GM19099 (cell line): ENCODE measurements around the gene SH2D5.

ENCODE experiments used
- POLR2A ChIP-seq: IDR thresholded peaks from 3 replicates; pipeline ENCODE4 v1.6.1; 2011; ENCODE audit warnings: low read depth; ENCODE audit not compliant: insufficient read length; ENCODE audit errors: extremely low read depth

SH2D5 gene

DNA sequence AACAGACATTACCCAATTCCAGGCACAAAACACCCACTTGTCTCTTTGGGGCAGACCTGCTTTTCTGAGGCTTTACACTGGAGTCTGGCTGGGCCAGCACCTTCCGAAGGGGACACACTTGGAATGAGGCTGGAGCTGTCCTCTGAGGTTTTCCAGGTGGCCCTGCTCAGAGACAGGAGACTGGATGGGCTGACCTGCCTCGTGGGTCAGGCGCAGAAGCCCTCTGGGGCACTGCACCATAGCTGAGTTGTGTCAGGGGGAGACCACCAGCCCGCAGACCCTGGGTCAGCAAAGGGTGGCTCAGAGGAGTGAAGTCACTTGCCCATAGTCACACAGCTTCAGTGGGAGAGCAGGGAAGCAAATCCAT lies 1.8 kb downstream of the SH2D5 start:
- TF ChIP-seq POLR2A = no peak

DNA sequence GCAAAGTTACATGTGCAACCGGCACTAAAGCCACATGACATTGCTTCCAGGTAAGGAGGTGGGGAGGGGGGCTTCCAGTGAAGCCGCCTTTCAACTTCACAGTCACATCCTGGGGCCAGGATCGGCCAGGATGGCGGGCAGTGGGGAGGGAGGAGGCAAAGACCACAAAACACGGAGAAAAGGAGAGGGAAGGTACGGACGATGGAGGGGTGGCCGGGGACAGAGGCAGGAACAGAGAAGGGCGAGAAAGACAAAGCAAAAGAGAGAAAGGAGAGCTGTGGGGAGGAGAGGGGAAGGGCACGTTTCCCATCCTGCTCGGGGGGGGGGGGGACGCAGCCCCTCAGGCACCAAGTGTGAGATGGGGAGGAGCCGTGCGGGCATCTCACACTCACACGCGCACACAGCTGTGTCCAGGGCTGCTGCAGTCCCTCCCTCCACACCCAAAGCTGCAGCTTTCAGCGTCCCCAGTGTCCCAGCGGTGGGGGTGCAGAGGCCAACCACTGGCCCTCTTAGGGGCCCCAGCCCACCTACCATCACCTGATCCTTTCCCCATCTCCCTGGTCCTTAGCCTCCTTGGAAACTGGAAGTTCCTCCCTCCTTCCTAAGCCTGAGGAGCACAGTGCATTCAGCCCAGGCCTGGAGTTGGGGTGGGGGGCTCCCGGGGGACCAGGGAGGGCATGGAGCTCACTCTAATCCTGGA lies 2.4 kb downstream of the SH2D5 start:
- TF ChIP-seq POLR2A = no peak

DNA sequence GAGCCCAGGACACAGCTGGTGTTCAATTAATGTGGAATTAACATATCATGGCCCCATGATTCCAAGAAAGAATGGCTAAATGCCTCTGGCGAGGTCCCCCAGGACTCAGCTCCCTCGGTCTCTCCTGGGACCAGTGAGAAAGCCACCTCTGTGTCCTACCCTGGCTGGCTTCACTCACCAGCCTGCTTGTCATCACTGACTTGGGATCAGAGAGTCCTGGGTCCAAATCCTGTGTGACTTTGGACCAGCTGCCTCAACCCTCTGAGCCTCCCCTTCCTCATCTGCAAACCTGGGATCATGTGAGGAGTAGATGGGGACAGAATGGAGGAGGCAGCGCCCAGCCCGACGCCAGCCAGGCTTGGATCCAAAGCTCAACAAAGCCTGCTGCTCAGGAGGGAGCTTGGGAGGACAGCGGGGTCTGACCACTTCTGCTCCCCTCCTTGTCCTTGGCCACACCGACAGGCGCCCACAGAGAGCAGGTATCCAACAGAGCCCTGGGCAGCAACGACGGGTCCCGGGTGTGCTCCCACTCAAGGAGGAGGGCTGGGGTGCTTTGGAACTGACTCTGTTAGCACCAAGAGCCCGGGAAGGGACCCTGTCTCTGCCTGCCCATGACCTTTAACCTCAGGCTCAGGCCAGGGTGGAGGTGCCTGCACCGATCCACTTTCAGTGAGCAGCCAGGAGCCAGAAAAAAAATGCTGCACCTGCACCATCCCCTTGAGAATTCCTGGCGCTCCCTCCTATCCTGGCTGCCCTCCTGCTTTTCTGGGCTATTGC lies 3.2 kb downstream of the SH2D5 start:
- TF ChIP-seq POLR2A = no peak

DNA sequence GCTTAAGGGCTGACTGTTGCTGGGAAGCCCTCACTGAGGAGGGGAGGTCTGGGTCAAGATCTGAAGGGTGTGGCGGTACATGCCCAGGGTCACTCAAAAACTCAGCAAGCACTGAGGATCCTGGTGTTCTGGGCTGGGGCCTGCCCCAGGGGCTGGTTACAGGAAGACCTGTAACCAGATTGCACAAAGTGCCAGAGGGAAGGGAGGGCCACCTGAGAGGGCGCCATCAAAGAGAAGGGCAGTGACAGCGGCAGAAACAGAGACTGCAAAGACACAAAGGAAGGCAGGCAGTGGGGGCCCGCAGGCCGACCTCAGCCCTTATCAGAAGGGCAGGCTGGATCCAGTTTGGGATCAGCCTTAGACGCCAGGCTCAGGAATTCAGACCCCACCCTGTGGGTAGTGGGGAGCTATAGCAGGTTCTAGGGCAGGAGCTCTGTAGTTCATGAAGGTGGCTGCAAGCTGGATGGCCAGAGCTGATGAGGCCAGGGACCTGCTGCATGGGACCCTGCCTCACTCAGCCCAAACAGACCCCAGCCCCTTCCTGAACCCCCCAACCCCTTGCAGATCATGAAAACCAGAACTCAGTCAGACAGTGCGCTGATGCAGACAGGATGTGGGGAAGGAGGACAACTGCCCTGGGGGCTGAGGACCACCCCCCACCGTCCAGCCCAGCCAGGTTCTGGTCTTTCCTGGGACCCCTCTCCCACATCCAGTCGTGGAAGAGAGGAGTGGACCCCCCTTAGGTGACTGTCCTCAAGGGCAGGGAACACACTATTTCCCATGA lies 3.9 kb downstream of the SH2D5 start:
- no peak for TF ChIP-seq POLR2A

DNA sequence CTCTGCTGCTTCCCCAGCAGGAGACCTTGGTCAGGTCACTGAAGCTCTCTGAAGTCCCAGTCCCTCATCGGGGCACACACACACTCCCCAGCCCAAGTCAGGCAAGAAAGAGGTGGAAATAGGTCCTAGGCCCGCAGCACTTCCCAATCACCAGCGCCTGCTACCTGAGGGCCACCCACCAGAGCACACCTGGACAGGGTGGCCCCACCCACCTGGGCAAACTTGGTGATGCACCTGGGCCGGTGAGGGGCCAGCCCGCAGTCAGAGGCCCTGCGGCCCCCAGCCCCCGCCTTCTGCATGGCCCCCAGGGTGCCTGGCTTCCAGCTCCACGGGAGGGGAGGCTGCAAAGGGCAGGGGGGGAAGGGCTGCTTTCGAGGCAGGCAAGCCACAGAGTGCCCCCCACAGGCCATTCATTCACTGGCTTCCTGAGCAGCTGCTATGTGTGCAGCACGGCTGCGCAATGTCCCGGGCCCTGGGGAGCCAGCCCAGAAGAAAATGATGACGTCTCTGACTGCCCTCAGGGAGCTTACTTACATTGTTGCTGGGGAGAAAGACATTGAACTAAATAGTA lies 4.7 kb downstream of the SH2D5 start:
- TF ChIP-seq POLR2A = no peak

DNA sequence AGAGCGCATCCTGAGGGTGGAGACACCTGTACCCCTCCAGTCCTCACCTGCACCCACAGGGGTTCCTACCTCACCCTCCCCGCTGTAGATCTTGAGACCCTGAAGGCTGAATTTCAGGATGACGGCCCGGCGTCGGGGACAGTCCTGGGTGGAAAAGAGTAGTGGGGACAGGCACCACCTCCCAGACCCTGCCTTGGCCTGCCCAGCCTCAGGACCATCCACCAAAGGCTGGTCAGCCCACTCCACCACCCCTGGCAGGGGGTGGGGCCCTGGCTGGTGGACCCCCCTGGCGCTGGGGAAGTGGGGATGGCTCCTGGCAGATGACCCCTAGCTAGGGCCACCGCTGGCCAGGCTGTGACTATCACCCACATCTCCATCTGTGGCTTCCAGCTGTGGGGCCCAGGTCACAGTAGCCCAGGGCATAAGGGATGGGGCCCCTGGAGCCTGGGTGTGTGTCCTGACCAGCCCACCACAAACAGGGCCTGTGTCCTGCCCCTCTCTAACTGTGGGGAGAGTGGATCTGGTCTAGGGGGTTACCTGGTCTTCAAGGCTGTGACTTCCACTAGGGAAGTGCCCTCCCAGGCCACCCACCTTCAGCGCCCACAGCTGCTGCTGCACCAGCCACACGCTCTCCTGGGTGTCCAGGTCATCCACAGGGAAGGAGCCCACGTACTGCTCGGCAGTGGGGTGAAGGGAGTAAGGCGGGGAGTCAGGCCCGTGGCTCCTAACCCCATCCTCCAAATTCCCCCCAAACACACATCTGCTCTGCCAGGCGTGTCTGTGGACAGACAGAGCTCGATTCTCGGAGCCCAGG lies 5.4 kb downstream of the SH2D5 start:
- no peak for TF ChIP-seq POLR2A

DNA sequence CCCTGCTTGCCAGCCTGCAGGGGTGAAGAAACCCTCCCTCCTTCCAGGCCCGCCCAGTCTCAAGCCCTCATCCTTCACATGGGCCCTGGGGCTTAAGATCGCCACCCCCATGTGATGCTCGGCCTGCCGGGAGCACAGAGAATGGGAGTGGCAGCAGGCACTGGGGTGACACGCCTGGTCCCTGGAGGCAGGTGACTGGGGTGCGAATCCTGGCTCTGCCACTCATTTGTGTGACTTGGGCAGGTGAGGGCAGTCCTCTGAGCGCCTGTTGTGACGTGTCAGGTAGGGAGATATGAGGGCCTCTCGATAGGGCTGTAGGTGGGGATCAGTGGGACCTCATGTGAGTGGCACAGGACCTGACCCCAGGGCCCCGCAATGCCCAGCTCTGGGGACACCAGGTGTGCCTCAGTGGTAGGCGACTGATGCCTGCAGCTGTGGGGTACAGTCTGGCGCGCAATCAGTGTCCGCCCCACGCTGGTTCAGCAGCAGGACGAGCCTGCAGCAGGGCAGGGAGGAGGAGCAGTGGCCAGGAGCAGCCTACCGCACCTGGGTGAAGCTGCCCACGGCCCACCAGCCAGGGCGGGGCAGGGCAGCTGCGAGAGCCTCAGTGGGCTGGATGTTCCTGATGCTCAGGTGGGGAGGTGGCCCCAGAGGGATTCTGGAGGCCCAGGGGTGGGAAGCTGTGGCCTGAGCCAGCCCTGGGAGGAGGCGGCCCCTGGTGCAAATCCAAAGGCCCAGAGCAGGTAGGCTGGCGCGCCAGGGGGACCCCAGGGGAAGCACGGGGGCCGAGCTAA lies 6.2 kb downstream of the SH2D5 start:
- no peak for TF ChIP-seq POLR2A

DNA sequence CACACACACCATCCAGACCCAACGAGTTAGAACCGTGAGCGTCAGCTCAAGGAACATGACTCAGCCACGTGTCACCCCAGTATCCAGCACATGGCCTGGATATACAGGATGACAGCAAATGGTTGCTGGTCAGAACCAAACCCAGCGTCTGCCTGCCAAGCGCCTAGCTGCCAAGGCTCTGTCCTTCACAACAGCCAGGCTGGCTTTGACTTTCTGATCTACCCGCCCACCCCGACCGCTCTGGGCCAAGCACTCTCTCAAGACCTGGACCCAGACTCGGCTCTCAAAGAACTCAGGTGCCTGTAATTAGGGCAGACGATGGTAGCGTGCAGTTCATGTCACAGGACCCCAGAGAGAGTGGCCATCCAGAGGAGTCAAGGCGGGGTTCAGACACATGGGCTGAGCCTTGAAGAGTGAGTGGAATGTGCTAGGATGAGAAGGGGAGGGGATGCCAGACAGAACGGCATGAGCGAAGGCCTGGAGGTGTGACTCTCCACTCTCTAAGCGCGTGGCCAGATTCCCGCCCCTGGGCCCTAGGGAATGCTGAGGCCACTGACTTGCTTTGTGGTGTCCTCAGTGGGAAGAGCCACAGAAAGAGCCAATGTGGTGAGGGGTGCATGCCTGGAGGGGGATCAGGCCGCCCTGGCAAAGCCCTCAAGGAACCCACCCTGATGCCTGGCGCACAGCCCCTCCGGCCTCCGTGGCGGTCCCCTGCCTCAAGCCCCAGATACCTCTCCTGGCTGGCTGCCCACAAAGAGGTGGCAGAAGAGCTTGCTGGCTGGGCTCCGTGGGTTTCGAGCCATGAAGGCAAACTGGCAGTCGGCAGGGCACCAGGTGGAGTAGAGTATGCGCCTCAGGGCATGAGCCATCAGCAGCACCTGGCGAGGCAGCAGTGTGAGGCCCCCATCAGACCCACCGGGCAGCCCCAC lies 7.0 kb downstream of the SH2D5 start:
- no peak for TF ChIP-seq POLR2A

DNA sequence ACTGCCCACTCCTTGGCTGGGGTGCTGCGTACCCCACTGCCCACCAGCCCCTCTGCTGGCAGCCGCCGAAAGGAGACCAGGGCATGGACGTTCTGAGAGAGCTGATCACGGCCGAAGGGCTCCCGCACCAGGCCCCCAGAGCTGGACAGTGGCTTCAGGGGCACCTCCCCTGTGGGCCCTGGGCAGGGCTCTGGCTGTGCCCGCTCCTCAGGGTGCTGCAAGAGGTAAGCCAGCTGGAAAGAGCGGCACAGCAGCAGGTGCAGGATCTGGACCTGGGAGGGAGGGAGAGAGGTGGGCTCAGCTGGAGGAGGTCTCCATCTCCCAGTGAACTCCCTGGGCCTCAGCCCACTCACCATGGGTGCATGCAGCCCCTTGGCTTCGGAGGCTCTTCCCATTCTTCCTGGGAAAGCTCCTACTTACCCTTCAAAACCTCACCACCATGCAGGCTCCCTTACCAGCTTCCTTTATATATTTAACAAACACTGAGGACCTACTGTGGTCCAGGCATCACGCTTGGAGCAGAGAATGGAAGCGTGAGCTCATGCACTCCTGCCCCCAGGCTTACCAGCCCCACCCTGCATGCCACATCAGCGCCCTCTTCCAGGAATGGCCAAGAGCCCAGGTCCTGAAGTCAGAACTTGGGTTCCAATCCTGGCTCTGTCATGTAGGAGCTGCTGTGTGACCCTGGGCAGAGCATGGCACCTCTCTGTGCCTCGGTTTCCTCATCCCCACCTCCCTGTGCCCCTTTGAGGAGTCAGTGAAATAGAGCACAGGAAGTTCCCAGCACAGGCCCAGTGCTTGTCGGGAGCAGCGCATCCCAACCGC lies 7.9 kb downstream of the SH2D5 start:
- no peak for TF ChIP-seq POLR2A

DNA sequence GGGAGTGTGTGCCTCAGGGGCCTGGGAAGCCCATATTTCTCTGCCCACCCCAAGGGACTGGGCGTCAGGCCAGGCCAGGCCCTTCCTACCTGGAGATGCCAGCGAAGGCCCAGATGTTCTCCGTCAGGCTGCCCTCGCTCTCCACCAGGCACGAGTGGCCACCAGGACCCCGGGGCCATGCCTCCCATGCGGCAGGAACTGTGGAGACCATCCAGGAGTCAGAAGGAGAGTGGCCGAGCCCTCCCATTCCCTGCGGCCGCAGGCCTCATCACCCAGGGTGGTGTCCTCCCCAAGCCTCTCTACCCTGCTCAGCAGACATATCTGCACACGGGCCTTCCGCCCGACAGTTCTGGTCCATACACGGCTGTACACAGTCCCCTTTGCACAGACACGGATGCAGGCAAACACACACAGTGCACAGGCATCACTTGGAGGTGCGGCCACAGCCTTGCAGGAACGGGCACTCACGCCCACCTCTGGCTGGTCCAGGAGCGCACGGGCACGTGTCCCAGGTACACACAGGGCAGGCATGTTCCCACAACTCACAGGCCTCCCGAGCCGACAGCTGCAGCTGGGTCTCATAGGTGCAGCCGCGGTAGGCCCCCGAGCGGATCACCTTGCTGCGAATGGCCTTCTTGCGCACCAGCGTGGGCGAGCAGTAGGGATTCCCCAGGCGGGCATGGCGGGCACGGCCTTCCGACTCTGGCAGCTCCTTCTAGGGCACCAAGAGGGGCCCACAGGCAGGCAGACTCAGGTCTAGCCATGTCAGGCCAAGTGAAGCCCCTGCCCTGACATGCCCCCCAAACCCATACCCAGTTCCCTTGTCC lies 8.8 kb downstream of the SH2D5 start:
- TF ChIP-seq POLR2A = no peak

DNA sequence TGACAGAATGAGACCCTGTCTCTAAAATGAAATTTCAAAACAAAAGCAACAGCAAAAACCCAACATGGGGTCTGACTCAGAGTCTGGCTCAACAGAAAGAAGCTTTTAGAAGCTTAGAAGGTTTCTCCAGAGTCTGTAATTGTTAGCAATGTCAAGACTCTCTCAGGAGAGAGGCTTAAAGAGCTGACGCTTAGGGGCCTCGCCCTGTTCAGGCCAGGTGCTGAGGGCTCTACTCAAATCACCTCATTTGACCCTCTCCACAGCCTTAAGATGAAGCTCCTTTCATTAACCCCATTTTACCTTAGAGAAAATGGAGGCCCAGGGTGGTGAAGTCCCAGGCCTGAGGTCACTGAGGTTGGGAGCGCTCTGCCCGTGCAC lies 9.4 kb downstream of the SH2D5 start:
- TF ChIP-seq POLR2A = no peak
